Activated CD8-positive, alpha-beta memory T cell treated with anti-CD3 and anti-CD28 coated beads, Interleukin-2, amount 50 U/mL, for 1 hour (primary cell): ENCODE measurements around the gene RAVER2.

Experiments
- DNase-seq: peaks from one replicate; pipeline ENCODE4 v3.0.0-alpha.2; 2020; ENCODE audit errors: extremely low read depth

The RAVER2 gene

GRCh38 chr1:64874666-64875065 is 129.8 kb downstream of the RAVER2 start:
- DNase-seq = no peak

- DNase-seq = no peak
Observed at GRCh38 chr1:64875101-64875500, 130.2 kb downstream of the RAVER2 start.

- no peak for DNase-seq
Observed at GRCh38 chr1:64875606-64876005, 130.7 kb downstream of the RAVER2 start.

- DNase-seq = peak; percentile 16
Observed at GRCh38 chr1:64877151-64877550, 132.3 kb downstream of the RAVER2 start.

GRCh38 chr1:64877598-64877997 is 132.7 kb downstream of the RAVER2 start:
- DNase-seq = no peak

GRCh38 chr1:64878090-64878489 is 133.2 kb downstream of the RAVER2 start:
- no peak for DNase-seq

- DNase-seq = no peak
Observed at GRCh38 chr1:64878931-64879611, 134.2 kb downstream of the RAVER2 start.

- no peak for DNase-seq
Observed at GRCh38 chr1:64880449-64880848, 135.6 kb downstream of the RAVER2 start.

- DNase-seq = no peak
Observed at GRCh38 chr1:64881281-64881680, 136.4 kb downstream of the RAVER2 start.
